C4-2B (cell line): Measurements from ENCODE around the gene SNX5.

ENCODE experiments used
- H3K27ac ChIP-seq: fragments of 450-650 bp; 2 replicates; pipeline ENCODE4 v1.5.1; 2017
- ZFX ChIP-seq: fragments of 450-650 bp; IDR thresholded peaks from 2 replicates; pipeline ENCODE4 v1.6.1; 2017
- TF ChIP-seq, protein P1 (sequence below): fragments of 450-650 bp; conservative IDR thresholded peaks from 2 replicates; pipeline ENCODE4 v1.5.1; 2017; ENCODE audit warnings: mild to moderate bottlenecking

SNX5 gene

DNA sequence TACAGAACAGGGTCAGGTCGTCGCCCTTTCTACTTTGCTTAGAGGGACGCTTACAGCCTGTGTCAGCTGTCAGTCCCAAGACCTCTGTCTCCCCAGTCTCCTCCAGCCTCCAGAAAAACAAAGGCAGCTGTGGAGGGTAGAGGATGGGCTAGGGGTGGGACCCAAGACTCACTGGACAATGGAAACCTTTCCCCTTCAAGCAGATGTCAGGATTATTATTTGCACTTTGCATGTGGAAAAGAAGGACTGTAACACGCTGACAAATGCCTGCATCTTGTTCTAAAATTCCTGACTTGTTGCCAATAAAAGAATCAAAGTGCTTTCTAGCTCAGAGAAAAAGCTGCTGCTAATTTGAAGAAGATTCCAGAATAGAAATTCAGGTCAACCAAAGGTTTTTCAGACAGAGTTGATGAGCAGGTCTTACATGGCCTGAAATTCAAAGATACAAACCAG is 58.7 kb downstream of the SNX5 start:
- TF ChIP-seq, protein P1, sequence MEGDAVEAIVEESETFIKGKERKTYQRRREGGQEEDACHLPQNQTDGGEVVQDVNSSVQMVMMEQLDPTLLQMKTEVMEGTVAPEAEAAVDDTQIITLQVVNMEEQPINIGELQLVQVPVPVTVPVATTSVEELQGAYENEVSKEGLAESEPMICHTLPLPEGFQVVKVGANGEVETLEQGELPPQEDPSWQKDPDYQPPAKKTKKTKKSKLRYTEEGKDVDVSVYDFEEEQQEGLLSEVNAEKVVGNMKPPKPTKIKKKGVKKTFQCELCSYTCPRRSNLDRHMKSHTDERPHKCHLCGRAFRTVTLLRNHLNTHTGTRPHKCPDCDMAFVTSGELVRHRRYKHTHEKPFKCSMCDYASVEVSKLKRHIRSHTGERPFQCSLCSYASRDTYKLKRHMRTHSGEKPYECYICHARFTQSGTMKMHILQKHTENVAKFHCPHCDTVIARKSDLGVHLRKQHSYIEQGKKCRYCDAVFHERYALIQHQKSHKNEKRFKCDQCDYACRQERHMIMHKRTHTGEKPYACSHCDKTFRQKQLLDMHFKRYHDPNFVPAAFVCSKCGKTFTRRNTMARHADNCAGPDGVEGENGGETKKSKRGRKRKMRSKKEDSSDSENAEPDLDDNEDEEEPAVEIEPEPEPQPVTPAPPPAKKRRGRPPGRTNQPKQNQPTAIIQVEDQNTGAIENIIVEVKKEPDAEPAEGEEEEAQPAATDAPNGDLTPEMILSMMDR, result no peak
- TF ChIP-seq ZFX, result no peak
- H3K27ac ChIP-seq, result no peak overlapping the region

DNA sequence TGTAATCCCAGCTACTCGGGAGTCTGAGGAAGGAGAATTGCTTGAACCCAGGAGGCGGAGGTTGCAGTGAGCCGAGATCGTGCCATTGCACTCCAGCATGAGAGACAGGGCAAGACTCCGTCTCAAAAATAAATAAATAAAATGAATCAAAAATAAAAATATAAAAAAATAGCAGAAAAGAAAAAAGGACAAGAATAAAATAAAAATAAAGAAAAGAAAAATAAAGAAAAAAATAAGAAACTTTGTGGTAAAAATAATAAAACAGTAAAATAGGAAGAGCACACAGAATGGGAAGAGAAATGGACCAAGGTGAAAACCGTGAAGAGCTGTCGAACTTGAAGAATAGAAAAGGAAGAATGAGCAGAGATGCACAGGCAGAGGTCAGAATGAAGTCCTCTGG is 63.0 kb downstream of the SNX5 start:
- H3K27ac ChIP-seq, result no peak overlapping the region
- no peak for TF ChIP-seq ZFX
- TF ChIP-seq, protein P1, result no peak

GRCh38 chr20:17904027-17904426 is 64.6 kb downstream of the SNX5 start:
- TF ChIP-seq, protein P1, result no peak
- no peak for TF ChIP-seq ZFX
- no peak overlapping the region for H3K27ac ChIP-seq

DNA sequence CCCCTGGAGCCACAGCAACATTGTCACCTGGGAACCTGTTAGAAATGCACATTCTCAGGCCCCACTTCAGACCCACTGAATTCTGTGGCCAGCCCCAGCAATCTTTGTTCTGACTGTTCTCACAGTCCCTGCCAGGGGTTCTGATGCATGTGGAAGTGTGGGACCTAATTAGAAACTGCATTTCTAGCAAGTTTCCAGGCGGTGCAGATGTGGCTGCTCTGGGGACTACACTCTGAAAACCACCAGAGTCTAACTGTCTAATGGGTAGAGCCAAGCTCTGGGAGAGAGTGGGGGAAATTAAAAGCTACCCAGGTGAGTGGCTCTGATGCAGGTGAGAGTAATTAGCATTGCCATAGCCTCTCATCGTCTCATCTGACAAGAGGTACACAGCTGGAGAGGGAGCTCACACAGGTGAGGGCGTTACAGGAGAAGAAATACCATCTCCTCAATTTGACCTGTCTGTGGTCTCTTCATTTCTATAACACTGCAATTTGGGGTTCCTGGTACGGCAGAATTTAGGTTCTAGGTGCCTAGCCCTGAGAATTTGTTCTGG is 66.0 kb downstream of the SNX5 start:
- H3K27ac ChIP-seq, result no peak overlapping the region
- TF ChIP-seq, protein P1, result no peak
- TF ChIP-seq ZFX, result no peak

- no peak overlapping the region for H3K27ac ChIP-seq
- TF ChIP-seq, protein P1, result no peak
- no peak for TF ChIP-seq ZFX
These were observed 66.6 kb downstream of the SNX5 start for GRCh38 chr20:17901971-17902370.

DNA sequence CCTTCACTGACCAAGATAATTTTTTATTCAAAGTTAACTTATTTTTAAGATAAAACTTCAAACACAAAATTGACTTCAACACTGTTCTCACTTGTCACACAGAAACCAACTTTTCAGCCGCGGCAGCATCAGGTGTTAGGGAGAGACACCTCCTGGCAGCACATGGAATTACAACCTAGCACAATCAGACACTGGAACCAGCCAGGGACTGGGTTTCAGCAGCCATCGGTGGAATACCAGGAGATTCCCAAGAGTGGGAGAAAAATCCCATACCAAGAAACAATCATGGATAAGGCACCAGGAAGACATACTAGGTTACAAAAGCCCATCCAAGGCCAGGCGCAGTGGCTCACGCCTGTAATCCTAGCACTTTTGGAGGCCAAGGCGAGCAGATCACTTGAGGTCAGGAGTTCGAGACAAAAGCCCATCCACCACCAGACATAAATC is 70.0 kb downstream of the SNX5 start:
- TF ChIP-seq ZFX, result no peak
- TF ChIP-seq, protein P1, result peak; percentile 90
- no peak overlapping the region for H3K27ac ChIP-seq

- no peak overlapping the region for H3K27ac ChIP-seq
- TF ChIP-seq, protein P1, result no peak
- TF ChIP-seq ZFX, result no peak
These were observed 70.9 kb downstream of the SNX5 start for GRCh38 chr20:17897566-17898307.
